Fibroblast of skin of right quadriceps (primary cell): ENCODE measurements around the gene LANCL3.
"Not testable (repeated sequence)": the region's sequence is repeated elsewhere in the genome, so short reads cannot be mapped to it uniquely, and the experiment has no call there.

Experiments
- DNase-seq: peaks from one replicate; pipeline ENCODE4 v3.0.0-alpha.2; 2013

LANCL3 gene

GRCh38 chrX:37571426-37572107 lies at the start of gene LANCL3:
TSS of gene LANCL3 (plus strand) at chrX:37571661. CDS start at chrX:37571871, 210 bp downstream.
- DNase-seq: not testable (repeated sequence)

GRCh38 chrX:37523673-37524072 lies 47.8 kb upstream of the LANCL3 start:
- DNase-seq: not testable (repeated sequence)

- no peak for DNase-seq
Observed at GRCh38 chrX:37541991-37542390, 29.5 kb upstream of the LANCL3 start.

- DNase-seq: no peak
Observed at GRCh38 chrX:37542791-37543190, 28.7 kb upstream of the LANCL3 start.

GRCh38 chrX:37543324-37543723 lies 28.1 kb upstream of the LANCL3 start:
- no peak for DNase-seq

- DNase-seq: not testable (repeated sequence)
Observed at GRCh38 chrX:37544531-37544930, 26.9 kb upstream of the LANCL3 start.

- no peak for DNase-seq
Observed at GRCh38 chrX:37545066-37545465, 26.4 kb upstream of the LANCL3 start.

- not testable (repeated sequence) for DNase-seq
Observed at GRCh38 chrX:37549619-37550018, 21.8 kb upstream of the LANCL3 start.

- DNase-seq: no peak
Observed at GRCh38 chrX:37553476-37553875, 18.0 kb upstream of the LANCL3 start.

GRCh38 chrX:37565254-37565653 lies 6.2 kb upstream of the LANCL3 start:
- DNase-seq: not testable (repeated sequence)

GRCh38 chrX:37570349-37570748 lies 1.1 kb upstream of the LANCL3 start:
- not testable (repeated sequence) for DNase-seq

- DNase-seq: not testable (repeated sequence)
Observed at GRCh38 chrX:37572108-37572587, 687 bp downstream of the LANCL3 start.

- not testable (repeated sequence) for DNase-seq
Observed at GRCh38 chrX:37573121-37573520, 1.7 kb downstream of the LANCL3 start.

GRCh38 chrX:37578045-37578444 lies 6.6 kb downstream of the LANCL3 start:
- no peak for DNase-seq

GRCh38 chrX:37580080-37580479 lies 8.6 kb downstream of the LANCL3 start:
- no peak for DNase-seq

- DNase-seq: not testable (repeated sequence)
Observed at GRCh38 chrX:37587337-37587736, 15.9 kb downstream of the LANCL3 start.

GRCh38 chrX:37590047-37590446 lies 18.6 kb downstream of the LANCL3 start:
- no peak for DNase-seq

- no peak for DNase-seq
Observed at GRCh38 chrX:37594755-37595382, 23.4 kb downstream of the LANCL3 start.

- DNase-seq: no peak
Observed at GRCh38 chrX:37599729-37600128, 28.3 kb downstream of the LANCL3 start.

GRCh38 chrX:37603938-37604409 lies 32.5 kb downstream of the LANCL3 start:
- no peak for DNase-seq

GRCh38 chrX:37607243-37607642 lies 35.8 kb downstream of the LANCL3 start:
- no peak for DNase-seq

- DNase-seq: no peak
Observed at GRCh38 chrX:37608156-37608555, 36.7 kb downstream of the LANCL3 start.

- DNase-seq: no peak
Observed at GRCh38 chrX:37609727-37610126, 38.3 kb downstream of the LANCL3 start.

- no peak for DNase-seq
Observed at GRCh38 chrX:37613933-37614332, 42.5 kb downstream of the LANCL3 start.
